Measurements from ENCODE around the gene IDH3A.

- no peak for TF ChIP-seq CTCF (IDR thresholded peaks at IDR 0.05; ENCODE audit: low read depth, low read length, poor library complexity, severe bottlenecking)
- no peak for TF ChIP-seq EZH2phosphoT487 (IDR thresholded peaks at IDR 0.05; ENCODE audit: borderline replicate concordance, low read length)
Measured at GRCh38 chr15:78192826-78193594, 43.8 kb downstream of the IDH3A start.
